ENCODE data around the gene LGSN. TPM values are rescaled to one million over a fixed set of nuclear protein-coding genes. Genes with fewer than 3 reads are reported as not detected.
A peak's percentile ranks its signal among the peaks of the same experiment; 100 is the strongest.
"Not testable (repeated sequence)": the region's sequence is repeated elsewhere in the genome, so short reads cannot be mapped to it uniquely, and the experiment has no call there.

LGSN gene
- not detected in 2 replicates for total RNA-seq (2014; rRNA removed; shearing (Covaris generic))

GRCh38 chr6:63319939-63320338 is at the start of gene LGSN:
Gene LGSN (minus strand): TSS chr6:63319983. CDS start chr6:63319943, 40 bp downstream.
- DNase-seq (ENCODE audit: low spot score) = no peak

GRCh38 chr6:63368347-63368746 is 48.6 kb upstream of the LGSN start:
- DNase-seq (ENCODE audit: low spot score) = no peak

GRCh38 chr6:63362500-63363120 is 42.8 kb upstream of the LGSN start:
- DNase-seq (ENCODE audit: low spot score) = not testable (repeated sequence)

- DNase-seq (ENCODE audit: low spot score) = not testable (repeated sequence)
Observed at GRCh38 chr6:63357384-63357783, 37.6 kb upstream of the LGSN start.

- DNase-seq (ENCODE audit: low spot score) = no peak
Observed at GRCh38 chr6:63355632-63356031, 35.8 kb upstream of the LGSN start.

GRCh38 chr6:63353286-63353630 is 33.5 kb upstream of the LGSN start:
- no peak for DNase-seq (ENCODE audit: low spot score)

- DNase-seq (ENCODE audit: low spot score) = peak; percentile 50
Observed at GRCh38 chr6:63352544-63353285, 32.9 kb upstream of the LGSN start.

- DNase-seq (ENCODE audit: low spot score) = peak; percentile 48
Observed at GRCh38 chr6:63352069-63352543, 32.3 kb upstream of the LGSN start.

GRCh38 chr6:63349401-63349800 is 29.6 kb upstream of the LGSN start:
- DNase-seq (ENCODE audit: low spot score) = no peak

- no peak for DNase-seq (ENCODE audit: low spot score)
Observed at GRCh38 chr6:63348836-63349235, 29.1 kb upstream of the LGSN start.

GRCh38 chr6:63347599-63347998 is 27.8 kb upstream of the LGSN start:
- DNase-seq (ENCODE audit: low spot score) = no peak

- DNase-seq (ENCODE audit: low spot score) = no peak
Observed at GRCh38 chr6:63346217-63346835, 26.5 kb upstream of the LGSN start.

- DNase-seq (ENCODE audit: low spot score) = no peak
Observed at GRCh38 chr6:63340351-63340750, 20.6 kb upstream of the LGSN start.

GRCh38 chr6:63334652-63335051 is 14.9 kb upstream of the LGSN start:
- DNase-seq (ENCODE audit: low spot score) = not testable (repeated sequence)

- DNase-seq (ENCODE audit: low spot score) = no peak
Observed at GRCh38 chr6:63333440-63333839, 13.7 kb upstream of the LGSN start.

GRCh38 chr6:63326630-63327029 is 6.8 kb upstream of the LGSN start:
- DNase-seq (ENCODE audit: low spot score) = not testable (repeated sequence)

- no peak for DNase-seq (ENCODE audit: low spot score)
Observed at GRCh38 chr6:63322981-63323380, 3.2 kb upstream of the LGSN start.

- DNase-seq (ENCODE audit: low spot score) = no peak
Observed at GRCh38 chr6:63321821-63322220, 2.0 kb upstream of the LGSN start.

GRCh38 chr6:63317641-63318040 is 2.1 kb downstream of the LGSN start:
- no peak for DNase-seq (ENCODE audit: low spot score)

GRCh38 chr6:63316113-63316512 is 3.7 kb downstream of the LGSN start:
- DNase-seq (ENCODE audit: low spot score) = no peak

GRCh38 chr6:63313111-63313510 is 6.7 kb downstream of the LGSN start:
- no peak for DNase-seq (ENCODE audit: low spot score)

- peak; percentile 63 for DNase-seq (ENCODE audit: low spot score)
Observed at GRCh38 chr6:63307581-63308246, 12.1 kb downstream of the LGSN start.

Measured in HT-29 (cell line).